ENCODE data around the gene C17orf58.
A peak's percentile ranks its signal among the peaks of the same experiment; 100 is the strongest.
"Not testable (repeated sequence)": the region's sequence is repeated elsewhere in the genome, so short reads cannot be mapped to it uniquely, and the experiment has no call there.

C17orf58 gene

GRCh38 chr17:67996301-67997171, at the start of gene C17orf58:
TSS of gene C17orf58 (minus strand) at chr17:67996469. CDS start at chr17:67996198, 271 bp downstream.
- H3K9me3 Mint-ChIP-seq; H3K36me3 Mint-ChIP-seq (ENCODE audit: low read depth): not testable (repeated sequence)
- Mint-ChIP-seq H3K27me3 (ENCODE audit: low read depth) (peaks cover 22% of the 10 kb centered on the region), H3K4me1 (peaks cover 31% of the 10 kb centered on the region), H3K4me3 (peak within 1 kb of the TSS; percentile 82 to 90 (median 86)), H3K27ac (peak within 1 kb of the TSS; percentile 26 to 92 (median 88))

- H3K27me3 Mint-ChIP-seq (ENCODE audit: low read depth), result no peaks in the 10 kb centered on the region
- peak overlapping the region; percentile 36 to 86 (median 66) for H3K27ac Mint-ChIP-seq
- no peak for TF ChIP-seq CTCF (IDR thresholded peaks at IDR 0.05; ENCODE audit: unreplicated experiment in 3 of 3)
- no peaks in the 10 kb centered on the region for H3K9me3 Mint-ChIP-seq
- peaks cover 27% of the 10 kb centered on the region for H3K4me1 Mint-ChIP-seq
- H3K36me3 Mint-ChIP-seq (ENCODE audit: low read depth), result peaks cover 34% of the 10 kb centered on the region
- peak overlapping the region; percentile 80 to 98 (median 89) for H3K4me3 Mint-ChIP-seq
Observed at GRCh38 chr17:68036304-68037147, 40.3 kb upstream of the C17orf58 start.

DNA sequence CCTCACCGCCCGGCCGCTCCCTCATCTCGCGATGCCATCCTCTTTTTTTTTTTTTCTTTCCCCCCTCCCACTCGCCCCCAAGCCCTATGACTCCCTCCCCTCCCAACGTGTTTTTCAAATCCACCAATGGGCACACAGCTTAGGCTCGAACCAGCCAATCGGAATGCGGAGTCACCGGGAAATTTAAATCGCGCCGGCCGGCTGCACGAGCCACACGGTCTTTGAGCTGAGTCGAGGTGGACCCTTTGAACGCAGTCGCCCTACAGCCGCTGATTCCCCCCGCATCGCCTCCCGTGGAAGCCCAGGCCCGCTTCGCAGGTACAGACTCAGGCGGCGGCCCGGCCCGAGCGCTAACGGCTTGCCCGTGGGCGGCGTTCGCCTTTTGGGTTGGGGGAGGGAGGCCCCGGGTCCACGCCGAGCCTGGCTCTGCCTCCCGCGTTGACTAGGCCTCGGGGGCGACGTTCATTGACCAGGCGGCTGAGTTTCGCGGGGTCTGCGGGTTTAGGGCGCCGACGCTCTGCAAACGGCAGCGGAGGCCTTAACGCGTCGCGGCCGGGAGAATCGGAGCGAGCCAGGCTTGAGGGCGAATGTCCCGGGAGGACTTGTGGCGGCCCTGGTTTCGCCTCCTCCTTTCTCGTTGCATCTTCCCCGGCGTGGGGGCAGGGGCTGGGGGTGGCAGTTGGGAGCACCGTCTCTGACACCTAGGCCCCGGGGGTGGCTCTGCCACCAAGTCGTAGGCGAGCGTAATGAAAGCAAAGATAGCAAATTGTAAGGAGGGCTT, 39.4 kb upstream of the C17orf58 start, which contains the start of gene KPNA2:
TSS of gene KPNA2 (plus strand) at position 213 of the 781 bp plus-strand sequence. CDS start 1,398 bp downstream, outside the sequence.
- Mint-ChIP-seq H3K4me1 (peaks cover 27% of the 10 kb centered on the region), H3K36me3 (ENCODE audit: low read depth) (peaks cover 29% of the 10 kb centered on the region), H3K27me3 (ENCODE audit: low read depth) (no peaks in the 10 kb centered on the region), H3K9me3 (no peaks in the 10 kb centered on the region), H3K4me3 (peak within 1 kb of the TSS; percentile 80 to 98 (median 89)), H3K27ac (peak within 1 kb of the TSS; percentile 36 to 88 (median 86))
- no peak for TF ChIP-seq CTCF (IDR thresholded peaks at IDR 0.05; ENCODE audit: unreplicated experiment in 3 of 3)

DNA sequence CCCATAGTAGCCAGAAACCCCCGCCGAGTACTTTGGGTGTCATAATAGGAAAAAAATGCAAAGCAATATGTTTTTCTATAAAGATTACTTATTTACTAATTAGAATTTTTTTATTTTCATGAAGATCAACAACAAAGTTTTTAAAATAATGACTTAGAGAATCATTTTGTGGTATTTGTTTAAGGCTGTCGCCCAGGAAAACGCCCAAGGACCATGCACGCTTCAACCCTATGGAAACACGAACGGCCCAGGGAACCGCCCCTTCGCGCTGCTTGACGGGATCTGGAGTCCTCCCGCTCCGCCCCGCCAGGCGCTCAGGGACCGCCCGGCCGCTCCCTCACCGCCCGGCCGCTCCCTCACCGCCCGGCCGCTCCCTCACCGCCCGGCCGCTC, 38.9 kb upstream of the C17orf58 start:
- TF ChIP-seq CTCF (IDR thresholded peaks at IDR 0.05; ENCODE audit: unreplicated experiment in 3 of 3), result no peak
- Mint-ChIP-seq H3K9me3 (no peaks in the 10 kb centered on the region), H3K27me3 (ENCODE audit: low read depth) (no peaks in the 10 kb centered on the region), H3K36me3 (ENCODE audit: low read depth) (peaks cover 23% of the 10 kb centered on the region), H3K27ac (peak overlapping the region; percentile 33 to 66 (median 63)), H3K4me3 (peak overlapping the region; percentile 80 to 98 (median 89)), H3K4me1 (peaks cover 27% of the 10 kb centered on the region)

DNA sequence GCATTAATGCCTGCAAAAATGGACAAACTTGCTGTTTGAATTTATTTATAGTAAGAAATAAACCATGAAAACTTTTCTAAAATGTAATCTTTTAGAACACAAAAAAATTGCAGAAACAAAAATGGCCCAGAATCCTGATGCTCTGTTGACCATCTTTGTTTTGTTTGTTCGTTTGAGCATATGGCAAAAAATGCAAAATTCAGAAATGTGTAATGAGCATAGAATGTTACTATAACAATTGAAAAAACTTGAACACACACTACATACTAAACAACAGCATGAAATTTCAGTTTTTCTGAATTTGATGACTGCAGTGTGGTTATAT, 38.1 kb upstream of the C17orf58 start:
- Mint-ChIP-seq H3K27me3 (ENCODE audit: low read depth) (no peaks in the 10 kb centered on the region), H3K4me1 (peaks cover 27% of the 10 kb centered on the region), H3K9me3 (no peaks in the 10 kb centered on the region), H3K27ac (peak overlapping the region; percentile 76 to 88 (median 77)), H3K36me3 (ENCODE audit: low read depth) (peaks cover 20% of the 10 kb centered on the region), H3K4me3 (peak overlapping the region; percentile 49 to 68 (median 67))
- no peak for TF ChIP-seq CTCF (IDR thresholded peaks at IDR 0.05; ENCODE audit: unreplicated experiment in 3 of 3)

Data from nephron (organoid).